GM23338 (cell line): ENCODE data around the gene LRP11.

Experiments
- EZH2 ChIP-seq: fragments of 200-600 bp; sonication (generic); IDR thresholded peaks from one replicate; pipeline ENCODE4 v1.8.0; 2017; ENCODE audit warnings: antibody characterized with exemption, mild to moderate bottlenecking, low read depth; ENCODE audit not compliant: unreplicated experiment
- EZH2phosphoT487 ChIP-seq: fragments of 200-600 bp; sonication (generic); IDR thresholded peaks from one replicate; pipeline ENCODE4 v1.8.1; 2018; ENCODE audit warnings: antibody characterized with exemption; ENCODE audit not compliant: unreplicated experiment
- JUNB ChIP-seq: IDR thresholded peaks from one replicate; pipeline ENCODE4 v1.6.1; 2016; ENCODE audit warnings: antibody characterized with exemption; ENCODE audit not compliant: unreplicated experiment
- TF ChIP-seq, protein P1 (sequence below), 2 experiments: fragments of 200-600 bp in 1 of 2; sonication (generic) in 1 of 2; conservative IDR thresholded peaks; 2 replicates each; pipeline versions ENCODE4 v1.5.1 to v1.6.1; 2016 to 2017; ENCODE audit warnings: antibody characterized with exemption in 2 of 2, low read depth in 2 of 2, mild to moderate bottlenecking in 2 of 2, moderate library complexity in 1 of 2

GRCh38 chr6:149831308-149831820 is 32.8 kb downstream of the LRP11 start:
- TF ChIP-seq, protein P1, sequence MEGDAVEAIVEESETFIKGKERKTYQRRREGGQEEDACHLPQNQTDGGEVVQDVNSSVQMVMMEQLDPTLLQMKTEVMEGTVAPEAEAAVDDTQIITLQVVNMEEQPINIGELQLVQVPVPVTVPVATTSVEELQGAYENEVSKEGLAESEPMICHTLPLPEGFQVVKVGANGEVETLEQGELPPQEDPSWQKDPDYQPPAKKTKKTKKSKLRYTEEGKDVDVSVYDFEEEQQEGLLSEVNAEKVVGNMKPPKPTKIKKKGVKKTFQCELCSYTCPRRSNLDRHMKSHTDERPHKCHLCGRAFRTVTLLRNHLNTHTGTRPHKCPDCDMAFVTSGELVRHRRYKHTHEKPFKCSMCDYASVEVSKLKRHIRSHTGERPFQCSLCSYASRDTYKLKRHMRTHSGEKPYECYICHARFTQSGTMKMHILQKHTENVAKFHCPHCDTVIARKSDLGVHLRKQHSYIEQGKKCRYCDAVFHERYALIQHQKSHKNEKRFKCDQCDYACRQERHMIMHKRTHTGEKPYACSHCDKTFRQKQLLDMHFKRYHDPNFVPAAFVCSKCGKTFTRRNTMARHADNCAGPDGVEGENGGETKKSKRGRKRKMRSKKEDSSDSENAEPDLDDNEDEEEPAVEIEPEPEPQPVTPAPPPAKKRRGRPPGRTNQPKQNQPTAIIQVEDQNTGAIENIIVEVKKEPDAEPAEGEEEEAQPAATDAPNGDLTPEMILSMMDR (conservative IDR thresholded peaks at IDR 0.05; ENCODE audit: low read depth in 2 of 2) = no peak
- TF ChIP-seq EZH2phosphoT487 = no peak
- no peak for TF ChIP-seq JUNB
- no peak for TF ChIP-seq EZH2
